Ishikawa (cell line): ENCODE results near the gene PIGN.

Experiments used
- CEBPB ChIP-seq: IDR thresholded peaks from 2 replicates; pipeline ENCODE4 v1.6.1; 2012
- CREB1 ChIP-seq: IDR thresholded peaks from 2 replicates; pipeline ENCODE4 v1.6.1; 2012; ENCODE audit warnings: low read depth
- EGR1 ChIP-seq: IDR thresholded peaks from 2 replicates; pipeline ENCODE4 v1.6.1; 2012
- EP300 ChIP-seq: IDR thresholded peaks from 2 replicates; pipeline ENCODE4 v1.6.1; 2012; ENCODE audit warnings: borderline replicate concordance
- FOXM1 ChIP-seq: IDR thresholded peaks from 2 replicates; pipeline ENCODE4 v1.6.1; 2012; ENCODE audit warnings: low read depth, borderline replicate concordance
- NFIC ChIP-seq: IDR thresholded peaks from 2 replicates; pipeline ENCODE4 v1.6.1; 2012
- RAD21 ChIP-seq: IDR thresholded peaks from 2 replicates; pipeline ENCODE4 v1.6.1; 2012; ENCODE audit warnings: low read depth
- TAF1 ChIP-seq: IDR thresholded peaks from 2 replicates; pipeline ENCODE4 v1.6.1; 2012; ENCODE audit warnings: low read depth, mild to moderate bottlenecking
- TCF12 ChIP-seq: IDR thresholded peaks from 2 replicates; pipeline ENCODE4 v1.6.1; 2012; ENCODE audit warnings: low read depth
- YY1 ChIP-seq: IDR thresholded peaks from 2 replicates; pipeline ENCODE4 v1.6.1; 2012; ENCODE audit warnings: low read depth
- ZBTB7A ChIP-seq: IDR thresholded peaks from 2 replicates; pipeline ENCODE4 v1.6.1; 2012; ENCODE audit warnings: low read depth
- TF ChIP-seq, protein P1 (sequence below): IDR thresholded peaks from 2 replicates; pipeline ENCODE4 v1.6.1; 2012; ENCODE audit warnings: low read depth, mild to moderate bottlenecking
- TF ChIP-seq, protein P2 (sequence below): IDR thresholded peaks from 2 replicates; pipeline ENCODE4 v1.6.1; 2012

DNA sequence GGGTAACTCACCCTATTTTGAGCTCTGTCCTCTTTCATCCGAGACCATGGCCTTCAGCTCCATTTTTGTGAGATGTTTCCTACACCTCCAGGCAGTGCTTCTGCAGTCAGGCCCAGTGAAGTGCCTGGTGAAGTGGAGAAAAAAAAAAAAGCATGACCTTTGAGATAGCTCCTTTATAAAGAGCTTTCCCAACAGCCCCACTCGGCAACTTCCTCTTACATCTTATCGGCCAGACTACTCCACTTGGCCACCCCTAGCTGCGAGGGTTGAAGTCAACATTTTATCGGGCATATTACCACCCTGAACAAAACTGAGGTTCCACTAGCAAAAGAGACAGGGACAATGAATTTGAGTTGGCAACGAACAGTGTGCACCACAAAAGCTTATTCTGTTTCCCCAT, 169.2 kb downstream of the PIGN start:
- TF ChIP-seq, protein P1, sequence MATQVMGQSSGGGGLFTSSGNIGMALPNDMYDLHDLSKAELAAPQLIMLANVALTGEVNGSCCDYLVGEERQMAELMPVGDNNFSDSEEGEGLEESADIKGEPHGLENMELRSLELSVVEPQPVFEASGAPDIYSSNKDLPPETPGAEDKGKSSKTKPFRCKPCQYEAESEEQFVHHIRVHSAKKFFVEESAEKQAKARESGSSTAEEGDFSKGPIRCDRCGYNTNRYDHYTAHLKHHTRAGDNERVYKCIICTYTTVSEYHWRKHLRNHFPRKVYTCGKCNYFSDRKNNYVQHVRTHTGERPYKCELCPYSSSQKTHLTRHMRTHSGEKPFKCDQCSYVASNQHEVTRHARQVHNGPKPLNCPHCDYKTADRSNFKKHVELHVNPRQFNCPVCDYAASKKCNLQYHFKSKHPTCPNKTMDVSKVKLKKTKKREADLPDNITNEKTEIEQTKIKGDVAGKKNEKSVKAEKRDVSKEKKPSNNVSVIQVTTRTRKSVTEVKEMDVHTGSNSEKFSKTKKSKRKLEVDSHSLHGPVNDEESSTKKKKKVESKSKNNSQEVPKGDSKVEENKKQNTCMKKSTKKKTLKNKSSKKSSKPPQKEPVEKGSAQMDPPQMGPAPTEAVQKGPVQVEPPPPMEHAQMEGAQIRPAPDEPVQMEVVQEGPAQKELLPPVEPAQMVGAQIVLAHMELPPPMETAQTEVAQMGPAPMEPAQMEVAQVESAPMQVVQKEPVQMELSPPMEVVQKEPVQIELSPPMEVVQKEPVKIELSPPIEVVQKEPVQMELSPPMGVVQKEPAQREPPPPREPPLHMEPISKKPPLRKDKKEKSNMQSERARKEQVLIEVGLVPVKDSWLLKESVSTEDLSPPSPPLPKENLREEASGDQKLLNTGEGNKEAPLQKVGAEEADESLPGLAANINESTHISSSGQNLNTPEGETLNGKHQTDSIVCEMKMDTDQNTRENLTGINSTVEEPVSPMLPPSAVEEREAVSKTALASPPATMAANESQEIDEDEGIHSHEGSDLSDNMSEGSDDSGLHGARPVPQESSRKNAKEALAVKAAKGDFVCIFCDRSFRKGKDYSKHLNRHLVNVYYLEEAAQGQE, result no peak
- TF ChIP-seq TAF1 (no peak), FOXM1 (no peak), CEBPB (no peak), EGR1 (no peak), CREB1 (no peak), RAD21 (no peak), EP300 (no peak), ZBTB7A (no peak), TCF12 (no peak), YY1 (no peak), NFIC (no peak)
- TF ChIP-seq, protein P2, sequence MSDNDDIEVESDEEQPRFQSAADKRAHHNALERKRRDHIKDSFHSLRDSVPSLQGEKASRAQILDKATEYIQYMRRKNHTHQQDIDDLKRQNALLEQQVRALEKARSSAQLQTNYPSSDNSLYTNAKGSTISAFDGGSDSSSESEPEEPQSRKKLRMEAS, result no peak
